IMR-90 (cell line): ENCODE data around the gene ZBTB4. TPM values are rescaled to one million over a fixed set of nuclear protein-coding genes. Genes with fewer than 3 reads are reported as not detected.

Experiments
- ATAC-seq: fragments of 200-7000 bp; cut with Tn5 transposase; 2 replicates; pipeline ENCODE4 v1.9.1; 2020; ENCODE audit warnings: low read depth, mild to moderate bottlenecking, moderate library complexity
- BruUV-seq: library from RNA; stranded (reverse); fragments of 400-500 nt; replicated peaks from 2 replicates; lab custom pipeline; 2021; lab: Mats Ljungman, UMichigan
- CTCF ChIA-PET: fragments of 300-600 bp; formaldehyde crosslinking; extraction: SDS; loops from one replicate; lab custom pipeline; 2021; ENCODE audit warnings: antibody characterized with exemption; lab: Yijun Ruan, JAX
- POLR2A ChIA-PET: fragments of 300-600 bp; sonication (Branson Sonifier 250); formaldehyde crosslinking; loops from one replicate; lab custom pipeline; 2022; ENCODE audit warnings: antibody characterized with exemption; ENCODE audit not compliant: unreplicated experiment; lab: Charles Lee
- DNase-seq: peaks from one replicate; pipeline ENCODE4 v3.0.0; 2013
- H2AFZ ChIP-seq: replicated peaks from 2 replicates; pipeline ENCODE3; 2013; ENCODE audit warnings: low read length, mild to moderate bottlenecking; ENCODE audit not compliant: poor library complexity
- H2AK5ac ChIP-seq: 2 replicates; pipeline ENCODE4 v1.6.1; 2013; ENCODE audit warnings: low read depth, low read length, inconsistent platforms
- H2AK9ac ChIP-seq: replicated peaks from 2 replicates; pipeline ENCODE3; 2013; ENCODE audit warnings: mild to moderate bottlenecking, low read depth, low read length, moderate library complexity; ENCODE audit not compliant: poor library complexity
- H2BK120ac ChIP-seq: 2 replicates; pipeline ENCODE4 v1.6.1; 2013; ENCODE audit warnings: low read depth, low read length, inconsistent platforms
- H2BK15ac ChIP-seq: 3 replicates; pipeline ENCODE4 v1.6.1; 2013; ENCODE audit warnings: low read depth, low read length, inconsistent platforms
- H2BK20ac ChIP-seq: 2 replicates; pipeline ENCODE4 v1.6.1; 2013; ENCODE audit warnings: low read depth, mild to moderate bottlenecking, inconsistent platforms, low read length, moderate library complexity
- H2BK5ac ChIP-seq: 2 replicates; pipeline ENCODE4 v1.6.1; 2013; ENCODE audit warnings: mild to moderate bottlenecking, low read depth, low read length, inconsistent platforms; ENCODE audit not compliant: poor library complexity, severe bottlenecking
- H3K14ac ChIP-seq: replicated peaks from 2 replicates; pipeline ENCODE4 v1.6.1; 2013; ENCODE audit warnings: low read depth, low read length, inconsistent platforms
- H3K18ac ChIP-seq: 2 replicates; pipeline ENCODE4 v1.6.1; 2013; ENCODE audit warnings: low read depth, low read length, control low read depth
- H3K23ac ChIP-seq: 2 replicates; pipeline ENCODE4 v1.6.1; 2013; ENCODE audit warnings: low read depth, low read length, inconsistent platforms
- H3K27ac ChIP-seq: 2 replicates; pipeline ENCODE4 v1.5.1; 2013; ENCODE audit warnings: mild to moderate bottlenecking, control low read depth, low read length; ENCODE audit not compliant: insufficient read depth
- H3K27me3 ChIP-seq: 2 replicates; pipeline ENCODE4 v1.6.1; 2013; ENCODE audit warnings: low read length; ENCODE audit not compliant: control insufficient read depth, insufficient read depth
- H3K36me3 ChIP-seq: 2 replicates; pipeline ENCODE4 v1.6.1; 2013; ENCODE audit warnings: low read length, mixed read lengths; ENCODE audit not compliant: control insufficient read depth, insufficient read depth
- H3K4ac ChIP-seq: 2 replicates; pipeline ENCODE4 v1.6.1; 2013; ENCODE audit warnings: low read depth, low read length, inconsistent platforms
- H3K4me1 ChIP-seq: 2 replicates; pipeline ENCODE4 v1.6.1; 2013; ENCODE audit warnings: low read length, mixed read lengths; ENCODE audit not compliant: control insufficient read depth, insufficient read depth
- H3K4me2 ChIP-seq: 2 replicates; pipeline ENCODE4 v1.6.1; 2013; ENCODE audit warnings: low read depth, mild to moderate bottlenecking, control low read depth, low read length, moderate library complexity
- H3K4me3 ChIP-seq: 2 replicates; pipeline ENCODE4 v1.5.1; 2013; ENCODE audit warnings: low read depth, mild to moderate bottlenecking, control low read depth, low read length, moderate library complexity; ENCODE audit not compliant: insufficient read depth
- H3K56ac ChIP-seq: 2 replicates; pipeline ENCODE4 v1.6.1; 2013; ENCODE audit warnings: low read length, inconsistent platforms; ENCODE audit not compliant: insufficient read depth; ENCODE audit errors: extremely low read depth
- H3K79me1 ChIP-seq, 2 experiments: 2 replicates each; pipeline ENCODE4 v1.6.1; 2013; ENCODE audit warnings: low read length in 2 of 2, inconsistent platforms in 1 of 2, low read depth in 1 of 2
- H3K9ac ChIP-seq: 2 replicates; pipeline ENCODE4 v1.6.1; 2013; ENCODE audit warnings: low read depth, low read length, control low read depth
- H3K9me1 ChIP-seq: 2 replicates; pipeline ENCODE4 v1.6.1; 2013; ENCODE audit warnings: low read length, inconsistent platforms; ENCODE audit not compliant: insufficient read depth
- H3K9me3 ChIP-seq: 2 replicates; pipeline ENCODE4 v1.6.1; 2013; ENCODE audit warnings: low read length; ENCODE audit not compliant: control insufficient read depth, insufficient read depth
- H4K20me1 ChIP-seq: 2 replicates; pipeline ENCODE4 v1.6.1; 2013; ENCODE audit warnings: low read length, inconsistent platforms; ENCODE audit not compliant: insufficient read depth
- H4K5ac ChIP-seq: 2 replicates; pipeline ENCODE4 v1.6.1; 2013; ENCODE audit warnings: mild to moderate bottlenecking, low read depth, low read length, control low read depth
- H4K8ac ChIP-seq, 2 experiments: 2 replicates each; pipeline ENCODE4 v1.6.1; 2013; ENCODE audit warnings: low read depth in 2 of 2, low read length in 2 of 2, control low read depth in 1 of 2, inconsistent platforms in 1 of 2
- H4K91ac ChIP-seq: 2 replicates; pipeline ENCODE4 v1.6.1; 2013; ENCODE audit warnings: low read depth, low read length, inconsistent platforms; ENCODE audit not compliant: insufficient read depth
- RCOR1 ChIP-seq: IDR thresholded peaks from 2 replicates; pipeline ENCODE4 v1.6.1; 2012; ENCODE audit warnings: mild to moderate bottlenecking, low read length, improper control_type of control experiment; ENCODE audit not compliant: insufficient replicate concordance
- RFX5 ChIP-seq: IDR thresholded peaks from 2 replicates; pipeline ENCODE4 v1.8.0; 2012; ENCODE audit warnings: low read depth, mild to moderate bottlenecking, low read length, moderate library complexity
- WGBS, 2 experiments: methylation state at CpG; one replicate each; pipeline versions ENCODE4 v1.1.5 to v1.1.7; 2013; ENCODE audit warnings: missing lambda C conversion rate in 2 of 2; ENCODE audit not compliant: insufficient read length in 1 of 2; ENCODE audit errors: extremely low coverage in 2 of 2; 5-methylcytosine and 5-hydroxymethylcytosine counted together
- dilution Hi-C: fragments of 300-500 bp; cut with HindIII; formaldehyde crosslinking; loops from one replicate; pipeline ENCODE4 v1.14.3; 2018; ENCODE audit warnings: low sequenced_read_pairs; ENCODE audit not compliant: unreplicated experiment
- in situ Hi-C: fragments of 300-500 bp; cut with MboI; formaldehyde crosslinking; loops from 3 replicates; pipeline ENCODE4 v1.14.3; 2019; ENCODE audit warnings: low sequenced_read_pairs, inconsistent platforms, mixed read lengths
- intact Hi-C: fragments of 100-400 bp; cut with micrococcal nuclease; formaldehyde crosslinking; loops from 2 replicates; pipeline ENCODE4 v1.10.0; 2022
- polyA plus RNA-seq, 3 experiments: library from polyadenylated mRNA; depleted of rRNA; stranded (reverse); fragments of >200 nt; gene quantifications; 2 replicates each; pipeline ENCODE4 v1.2.3, GENCODE V29; 2012; ENCODE audit warnings: low replicate concordance in 1 of 3
- total RNA-seq: library from RNA; depleted of rRNA; stranded (reverse); fragments of >200 nt; gene quantifications from 2 replicates; pipeline ENCODE4 v1.2.3, GENCODE V29; 2012
- TF ChIP-seq, protein P1 (sequence below): fragments of 150-350 bp; IDR thresholded peaks from 2 replicates; pipeline ENCODE4 v1.6.1; 2016; ENCODE audit warnings: low read depth, mild to moderate bottlenecking, low read length, moderate library complexity, borderline replicate concordance

Gene ZBTB4
- total and polyA plus RNA-seq, 2 of the 4 experiments (the other 2 are of a cell fraction): 6.3 to 20.3 TPM

DNA sequence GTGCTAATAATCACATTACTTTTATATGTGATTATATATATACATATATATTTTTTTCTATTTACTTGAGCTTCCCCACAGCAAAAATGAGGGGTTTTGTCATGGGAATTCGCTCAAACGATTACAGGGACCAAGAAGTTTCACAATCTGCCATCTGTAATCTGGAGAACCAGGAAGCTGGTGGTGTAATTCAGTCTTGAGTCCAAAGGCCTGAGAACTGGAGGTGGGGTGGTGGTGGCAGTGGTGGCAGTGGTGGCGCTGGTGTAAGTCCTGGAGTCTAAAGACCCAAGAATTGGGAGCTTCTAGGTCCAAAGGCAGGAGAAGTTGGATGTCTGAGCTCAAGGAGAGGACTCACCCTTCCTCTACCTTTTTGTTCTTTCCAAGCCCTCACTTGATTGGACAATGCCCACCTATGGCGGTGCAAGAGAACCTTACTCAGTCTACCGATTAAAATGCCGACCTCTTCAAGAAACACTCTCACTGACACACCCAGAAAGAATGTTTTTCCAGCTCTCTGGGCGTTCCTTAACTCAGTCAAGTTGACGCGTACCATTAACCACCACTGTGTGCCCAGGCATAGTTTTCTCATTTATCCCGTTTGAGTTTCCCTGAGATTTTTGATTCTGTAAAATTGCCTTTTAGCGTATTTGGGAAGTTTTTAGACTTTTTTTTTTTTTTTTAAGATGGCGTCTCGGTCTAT, 36.6 kb upstream of the ZBTB4 start:
- Histone ChIP-seq H3K9me3 (no peaks in the 10 kb centered on the region), H3K4me1 (0 out of 2 replicates have a peak, but pooled peaks cover 1% of the 10 kb centered on the region), H4K8ac (no peak overlapping the region), H2AK5ac (no peak overlapping the region), H4K5ac (no peak overlapping the region), H2AK9ac (no peak overlapping the region), H3K4me3 (no peak overlapping the region), H3K56ac (no peak overlapping the region), H3K79me1 (0 out of 4 replicates have a peak, but pooled peaks cover 0 to 4% of the 10 kb centered on the region in 2 experiments), H2BK15ac (no peak overlapping the region), H2BK120ac (no peak overlapping the region), H3K18ac (no peak overlapping the region), H3K27me3 (no peaks in the 10 kb centered on the region), H3K23ac (no peak overlapping the region), H3K27ac (no peak overlapping the region), H3K9ac (no peak overlapping the region), H2BK5ac (no peak overlapping the region), H4K20me1 (peaks cover 3% of the 10 kb centered on the region; the same call in 1 of the 2 replicates), H3K14ac (no peak overlapping the region), H3K4ac (no peak overlapping the region), H4K91ac (no peak overlapping the region), H3K36me3 (peaks cover 38% of the 10 kb centered on the region), H2BK20ac (no peak overlapping the region), H3K9me1 (no peaks in the 10 kb centered on the region), H3K4me2 (no peak overlapping the region), H2AFZ (no peak overlapping the region)
- dilution Hi-C loops (no loop called here), intact Hi-C loops (no loop called here), in situ Hi-C loops (no loop called here)
- ChIA-PET CTCF (interaction anchor here (1.1 to 3.7 kb wide), 2 partner anchors 21 to 45 kb away, joined by 3 to 24 read pairs; partner anchors contain the start of gene SENP3), POLR2A (no interaction called here)
- DNase-seq (no peak), ATAC-seq (no peak)
- TF ChIP-seq RFX5 (no peak), RCOR1 (no peak)
- TF ChIP-seq, protein P1, sequence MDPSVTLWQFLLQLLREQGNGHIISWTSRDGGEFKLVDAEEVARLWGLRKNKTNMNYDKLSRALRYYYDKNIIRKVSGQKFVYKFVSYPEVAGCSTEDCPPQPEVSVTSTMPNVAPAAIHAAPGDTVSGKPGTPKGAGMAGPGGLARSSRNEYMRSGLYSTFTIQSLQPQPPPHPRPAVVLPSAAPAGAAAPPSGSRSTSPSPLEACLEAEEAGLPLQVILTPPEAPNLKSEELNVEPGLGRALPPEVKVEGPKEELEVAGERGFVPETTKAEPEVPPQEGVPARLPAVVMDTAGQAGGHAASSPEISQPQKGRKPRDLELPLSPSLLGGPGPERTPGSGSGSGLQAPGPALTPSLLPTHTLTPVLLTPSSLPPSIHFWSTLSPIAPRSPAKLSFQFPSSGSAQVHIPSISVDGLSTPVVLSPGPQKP: no peak
- BruUV-seq: no TSS peak
- 82% methylated on average over 2 of the region's 13 CpGs; no CpG with 5 or more reads in 1 of the 2 experiments for WGBS, 2 experiments
